HG03097 (cell line): ENCODE data around the gene CLDN6.
A peak's percentile ranks its signal among the peaks of the same experiment; 100 is the strongest.

Experiments used
- ATAC-seq: cut with Tn5 transposase; IDR thresholded peaks from one replicate; pipeline ENCODE4 v1.9.1; 2021; ENCODE audit not compliant: unreplicated experiment, low FRiP score

CLDN6 gene

DNA sequence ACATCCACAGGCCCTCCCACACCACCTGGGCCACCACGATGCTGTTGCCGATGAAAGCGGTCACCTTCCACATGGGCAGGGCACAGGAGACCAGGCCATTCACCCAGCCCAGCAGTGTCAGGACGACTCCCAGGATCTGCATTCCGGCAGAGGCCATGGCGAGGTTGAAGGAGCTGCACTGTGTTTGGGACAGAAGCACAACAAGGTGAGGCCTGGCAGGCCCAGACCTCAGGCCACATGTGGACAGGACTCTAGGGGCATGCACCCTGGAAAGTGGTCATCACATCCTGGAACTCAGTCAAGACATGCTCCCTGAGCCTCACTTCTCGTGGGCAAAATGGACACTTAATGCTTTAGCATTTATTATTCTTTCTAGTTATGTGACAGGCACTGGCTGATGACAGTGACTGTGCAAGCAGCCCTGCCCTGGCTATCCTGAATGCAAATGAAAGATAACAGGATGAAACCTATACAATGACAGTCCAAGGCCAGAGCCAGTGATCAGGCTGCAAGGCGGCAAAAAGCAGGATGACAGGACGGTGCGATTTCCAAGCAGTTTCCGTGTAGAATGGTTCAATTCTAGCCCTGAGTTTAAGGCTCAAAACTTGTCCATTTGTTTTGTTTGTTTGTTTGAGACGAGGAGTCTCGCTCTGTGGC, 2.0 kb downstream of the CLDN6 start:
- no peak for ATAC-seq

DNA sequence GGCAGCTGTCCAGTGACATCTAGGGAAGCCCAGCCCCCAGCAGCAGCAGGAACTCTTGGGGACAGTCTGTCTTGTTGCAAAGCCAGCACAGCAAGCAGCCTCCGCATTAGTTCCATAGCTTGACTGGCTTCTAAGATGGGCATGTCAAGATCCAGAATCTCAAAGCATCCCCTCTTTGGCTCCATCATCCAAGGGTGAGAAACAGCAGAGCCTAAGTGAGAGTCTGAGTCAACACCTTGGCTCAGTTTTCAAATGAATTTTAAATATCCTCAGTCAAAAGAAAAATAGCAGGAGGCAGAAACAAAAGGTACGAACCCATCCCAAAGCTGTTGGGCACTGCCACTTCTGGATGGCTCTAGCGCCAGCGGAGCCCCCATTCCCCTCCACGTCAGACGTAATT, 3.0 kb downstream of the CLDN6 start:
- ATAC-seq, result no peak

DNA sequence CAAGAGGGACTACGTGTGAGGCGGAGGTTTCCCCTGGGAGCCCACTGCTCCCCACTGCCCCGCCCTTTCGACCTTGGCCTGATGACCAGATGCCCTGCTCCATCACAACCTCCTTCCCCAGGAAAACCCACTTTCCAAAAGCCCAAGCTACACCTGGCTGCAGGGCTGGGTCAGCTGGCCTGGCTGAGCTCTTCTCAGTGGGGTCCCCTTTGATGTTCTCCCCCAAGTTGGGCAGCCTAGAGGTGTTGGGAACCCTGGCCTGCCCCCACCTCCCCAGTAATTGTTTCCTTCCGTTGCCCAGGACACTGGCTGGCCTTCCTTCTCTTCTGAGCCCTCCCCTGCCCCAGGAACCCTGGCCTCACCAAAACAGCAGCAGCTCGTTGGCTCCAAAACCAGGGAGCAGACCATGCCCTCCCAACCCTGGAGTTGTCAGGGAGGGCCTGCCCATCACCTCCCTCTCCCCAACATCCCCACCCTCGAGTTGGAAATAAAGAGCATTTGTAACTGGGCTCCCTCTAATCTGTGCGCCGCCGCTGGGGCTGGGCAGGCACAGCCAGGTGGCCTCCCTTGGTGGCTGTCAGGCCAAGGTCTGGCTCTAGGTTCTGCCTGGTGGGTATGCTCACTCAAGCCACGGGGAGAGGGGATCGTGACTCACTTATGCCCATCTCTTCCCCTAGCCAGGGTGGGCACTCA, 3.8 kb downstream of the CLDN6 start:
- ATAC-seq, result no peak

DNA sequence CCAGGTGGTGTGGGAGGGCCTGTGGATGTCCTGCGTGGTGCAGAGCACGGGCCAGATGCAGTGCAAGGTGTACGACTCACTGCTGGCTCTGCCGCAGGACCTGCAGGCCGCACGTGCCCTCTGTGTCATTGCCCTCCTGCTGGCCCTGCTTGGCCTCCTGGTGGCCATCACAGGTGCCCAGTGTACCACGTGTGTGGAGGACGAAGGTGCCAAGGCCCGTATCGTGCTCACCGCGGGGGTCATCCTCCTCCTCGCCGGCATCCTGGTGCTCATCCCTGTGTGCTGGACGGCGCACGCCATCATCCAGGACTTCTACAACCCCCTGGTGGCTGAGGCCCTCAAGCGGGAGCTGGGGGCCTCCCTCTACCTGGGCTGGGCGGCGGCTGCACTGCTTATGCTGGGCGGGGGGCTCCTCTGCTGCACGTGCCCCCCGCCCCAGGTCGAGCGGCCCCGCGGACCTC, 4.5 kb downstream of the CLDN6 start:
- ATAC-seq, result no peak

DNA sequence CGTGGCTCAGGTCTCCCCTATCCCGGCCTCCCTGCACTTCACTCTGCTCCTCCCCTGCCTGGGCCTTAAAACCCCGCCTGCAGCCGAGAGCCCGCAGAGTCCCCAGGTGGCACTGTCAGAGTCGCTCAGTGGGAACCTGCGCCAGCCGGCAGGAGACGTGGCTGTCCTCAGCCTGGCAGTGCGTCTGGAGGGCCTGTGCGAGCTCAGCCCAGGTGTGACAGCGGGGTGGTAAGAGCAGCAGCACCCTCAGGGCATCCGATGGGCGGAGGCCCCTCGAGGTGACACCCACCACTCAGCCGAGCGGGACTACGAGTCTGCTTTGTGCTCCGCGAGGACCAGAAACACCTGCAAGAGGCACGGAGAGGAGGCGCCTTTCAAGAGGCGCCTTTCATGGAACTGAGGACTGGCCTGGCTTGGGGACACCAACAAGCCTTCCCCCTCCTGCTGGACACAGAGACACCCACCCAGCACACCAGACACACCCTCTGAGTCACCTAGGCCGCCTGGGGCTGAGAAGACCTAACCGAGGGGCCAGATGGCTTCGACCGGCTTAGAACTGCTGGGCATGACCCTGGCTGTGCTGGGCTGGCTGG, 5.1 kb downstream of the CLDN6 start, which contains the start of gene CLDN9:
TSS of gene CLDN9 (plus strand) at position 96 of the 593 bp plus-strand sequence. CDS start at position 536, 440 bp downstream.
- no peak for ATAC-seq

DNA sequence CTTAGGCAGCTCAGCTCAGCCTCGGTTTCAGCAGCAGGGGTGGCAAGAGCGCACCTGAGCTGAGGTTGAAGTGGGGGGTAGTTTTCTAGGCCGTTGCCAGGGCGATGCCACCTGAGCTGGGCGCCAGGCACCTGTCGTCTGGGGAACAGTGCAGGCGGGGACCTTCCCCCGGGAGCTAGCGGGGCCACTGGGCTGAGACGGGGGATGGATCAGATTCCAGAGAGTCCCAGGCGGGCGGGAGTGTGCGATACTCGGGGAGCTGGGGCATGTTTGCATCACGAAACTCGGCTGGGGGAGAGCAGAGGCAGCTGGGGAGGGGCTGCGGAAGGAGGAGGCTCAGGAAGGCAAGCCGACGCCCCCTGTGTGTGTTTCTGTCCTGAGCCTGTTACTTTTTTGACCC, 5.7 kb downstream of the CLDN6 start:
- no peak for ATAC-seq

DNA sequence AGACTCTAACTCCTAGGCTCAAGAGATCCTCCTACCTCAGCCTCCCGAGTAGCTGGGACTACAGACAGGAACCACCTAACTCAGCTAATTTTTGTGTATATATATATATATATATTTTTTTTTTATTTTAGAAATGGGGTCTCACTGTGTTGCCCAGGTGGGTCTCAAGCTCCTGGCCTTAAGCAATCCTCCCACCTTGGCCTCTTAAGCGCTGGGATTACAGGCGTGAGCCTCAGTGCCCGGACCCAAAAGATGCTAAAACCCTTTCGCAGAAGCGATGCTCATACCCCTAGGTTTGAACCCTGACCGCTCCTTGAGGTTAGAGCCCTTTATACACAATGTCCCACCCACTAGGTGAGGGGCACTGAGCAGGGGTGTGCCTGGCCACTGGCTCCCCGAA, 7.5 kb downstream of the CLDN6 start:
- ATAC-seq, result no peak

DNA sequence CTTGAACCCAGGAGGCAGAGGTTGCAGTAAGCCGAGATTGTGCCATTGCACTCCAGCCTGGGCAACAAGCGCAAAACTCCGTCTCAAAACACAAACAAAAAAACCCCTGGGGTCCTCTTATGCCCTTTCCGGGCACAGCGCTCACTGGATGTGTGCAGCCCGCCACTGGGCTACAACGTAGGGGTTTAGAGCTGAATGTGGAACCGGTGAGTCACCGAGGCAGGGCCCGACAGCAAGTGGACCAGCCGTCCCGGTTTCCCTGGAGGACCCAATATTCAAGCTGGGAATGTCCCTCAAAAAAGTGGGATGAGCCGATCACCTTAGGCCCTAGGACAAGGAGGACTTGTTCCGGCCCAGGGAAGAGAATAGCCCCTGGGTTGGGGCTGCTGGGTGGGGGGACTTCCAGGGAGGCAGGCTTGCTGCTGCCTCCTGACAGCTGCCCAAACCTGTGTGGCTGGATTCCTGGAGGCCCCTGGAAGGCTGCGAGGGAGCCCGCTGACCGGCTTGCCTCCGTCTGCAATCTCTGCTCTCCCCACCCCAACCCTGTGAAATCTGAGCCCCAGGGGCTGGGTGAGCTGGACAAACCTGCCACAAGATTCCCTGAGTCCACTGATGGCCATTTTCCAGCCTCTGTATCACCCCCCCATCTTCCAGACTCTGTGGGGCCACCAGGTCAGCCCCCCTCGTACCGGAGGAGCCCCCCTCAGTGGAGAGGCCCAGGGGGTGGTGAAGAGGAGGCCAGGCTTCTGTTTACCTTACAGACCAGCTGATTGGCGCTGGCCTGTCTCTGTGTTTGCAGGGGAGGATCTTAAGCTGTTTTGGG, 8.2 kb downstream of the CLDN6 start:
- ATAC-seq, result no peak

DNA sequence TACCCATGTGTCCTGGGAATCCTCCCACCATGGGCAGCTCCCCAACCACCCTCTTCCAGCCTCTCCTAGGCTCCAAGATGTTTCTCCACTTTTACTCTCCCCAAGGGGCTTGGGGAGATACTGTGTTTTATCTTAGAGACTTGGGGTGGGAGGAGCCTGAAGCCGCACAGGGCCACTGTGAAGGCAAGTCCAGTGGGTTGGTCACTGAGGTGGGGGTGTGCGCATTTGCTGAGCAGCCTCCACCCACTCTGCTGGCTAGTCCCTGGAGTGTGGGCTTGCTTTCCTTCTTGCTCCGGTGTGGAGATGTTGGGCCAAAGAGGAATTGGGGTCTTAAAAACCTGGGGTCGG, 9.3 kb downstream of the CLDN6 start:
- no peak for ATAC-seq

DNA sequence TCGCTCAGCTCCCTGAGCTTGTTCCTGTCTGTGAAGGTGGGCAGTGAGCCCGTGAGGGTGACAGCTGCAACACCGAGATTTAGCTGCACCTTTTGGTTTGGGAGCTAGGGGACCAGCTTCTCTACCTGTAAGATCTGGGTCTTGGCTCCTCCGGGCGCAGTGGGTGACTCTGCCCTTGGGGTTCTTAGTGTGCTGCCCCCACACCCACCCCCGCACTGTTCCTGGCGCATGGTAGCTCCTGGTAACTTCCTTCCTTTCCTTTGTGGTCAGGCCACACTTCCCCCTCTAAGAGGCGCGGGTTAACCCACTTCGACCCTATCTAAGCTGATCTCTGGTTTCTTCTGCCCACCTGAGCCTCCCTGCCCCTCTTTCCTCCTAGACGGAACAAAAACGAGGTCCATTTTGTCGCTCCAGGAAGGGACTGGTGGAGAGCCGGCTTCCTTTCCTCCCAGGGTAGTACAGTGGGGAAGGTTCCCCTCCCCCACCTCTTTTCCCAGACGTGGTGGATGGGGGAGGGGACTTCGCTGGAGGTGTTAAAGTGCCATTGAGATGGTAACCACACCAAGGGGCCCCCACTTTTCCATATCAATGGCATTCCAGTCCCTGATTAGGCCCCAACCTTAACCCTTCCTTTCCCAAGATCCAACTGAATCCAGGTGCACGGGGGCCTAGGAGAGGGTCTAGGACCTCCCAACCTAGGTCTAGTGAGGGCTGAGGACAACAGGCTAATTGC, 9.9 kb downstream of the CLDN6 start:
- no peak for ATAC-seq

DNA sequence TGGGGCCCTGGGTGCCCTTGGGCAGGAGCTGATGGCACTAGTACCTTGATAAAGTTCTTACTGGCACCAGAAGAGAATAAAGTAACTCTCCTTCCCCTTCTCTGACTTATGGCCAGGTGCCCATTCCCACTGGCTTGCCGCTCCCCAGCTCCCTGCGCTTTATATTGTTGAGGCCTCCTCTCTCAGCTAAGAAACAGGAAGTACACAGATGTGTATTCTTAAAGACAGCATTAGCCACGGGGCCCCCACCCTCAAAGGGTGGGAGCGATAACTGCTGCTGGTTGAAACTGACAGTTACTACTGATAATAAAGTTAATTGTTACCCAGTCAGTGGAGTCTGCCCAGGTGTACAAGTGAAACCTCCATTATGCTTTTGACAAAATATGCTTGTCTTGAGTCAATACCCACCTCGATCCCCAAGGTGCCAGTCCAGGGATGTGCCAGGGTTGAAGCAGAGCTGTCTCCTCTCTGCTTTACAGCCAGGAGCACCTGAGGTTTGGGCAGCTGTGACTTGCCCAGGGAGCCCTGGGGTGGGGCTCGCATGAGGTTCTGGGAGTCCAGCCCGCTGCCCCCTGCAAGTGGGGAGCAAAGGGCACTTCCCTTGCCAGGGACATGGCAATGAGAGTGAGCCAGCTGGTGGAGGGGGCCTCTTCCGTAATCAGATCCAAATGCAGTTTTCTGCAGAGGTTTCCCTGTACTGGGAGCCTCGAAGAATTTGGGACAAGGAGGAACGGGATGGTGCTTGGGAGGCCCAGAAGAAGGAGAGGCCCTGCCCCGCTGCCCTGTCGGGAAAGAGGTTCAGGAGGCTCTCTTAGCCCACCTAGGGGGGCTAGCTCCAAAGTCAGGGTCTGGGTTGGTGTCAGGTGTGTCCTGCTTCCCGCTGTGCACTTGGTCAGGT, 10.7 kb downstream of the CLDN6 start:
- ATAC-seq, result no peak

DNA sequence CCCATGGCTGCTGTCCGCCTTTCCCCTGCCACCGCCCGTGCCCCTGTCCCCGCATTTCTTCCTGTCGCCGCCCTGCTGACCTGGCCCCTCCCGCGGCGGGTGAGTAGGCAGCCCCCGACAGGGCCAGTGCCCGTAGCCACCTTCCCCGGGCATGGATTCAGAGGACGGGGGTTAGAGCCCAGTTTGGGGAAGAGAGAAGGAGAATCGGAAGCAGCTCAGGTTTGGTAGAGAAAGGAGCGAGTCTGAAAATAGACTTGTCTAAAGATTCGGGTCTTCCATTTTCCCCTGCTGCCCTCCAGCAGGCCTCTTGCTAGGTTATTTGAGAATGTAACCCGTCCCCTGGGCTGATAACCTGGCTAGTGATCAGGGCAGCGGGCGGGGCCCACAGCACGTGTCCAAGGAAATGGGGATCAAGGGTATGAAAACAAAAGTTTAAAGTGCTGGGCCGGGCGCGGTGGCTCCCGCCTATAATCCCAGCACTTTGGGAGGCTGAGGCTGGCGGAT, 13.2 kb downstream of the CLDN6 start:
- no peak for ATAC-seq

DNA sequence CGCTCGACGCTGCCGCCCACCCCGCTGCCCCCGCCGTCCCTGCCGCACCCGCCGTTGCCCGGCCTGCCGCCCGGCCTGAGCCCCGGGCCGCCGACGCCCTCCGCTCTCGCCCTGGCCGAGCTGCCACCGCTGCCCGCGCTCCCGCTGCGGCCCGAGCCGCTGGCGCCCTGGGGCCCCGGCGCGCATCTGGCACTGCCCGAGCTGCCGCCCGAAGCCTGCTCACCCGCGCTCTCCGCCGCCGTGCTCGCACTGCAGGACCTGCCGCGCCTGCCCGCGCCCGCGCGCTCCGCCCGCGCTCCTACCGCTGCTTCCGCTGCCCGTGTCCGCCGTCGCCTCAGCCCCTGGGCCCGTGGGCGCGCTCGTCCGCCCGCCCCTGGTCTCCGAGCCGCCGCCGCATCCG, 13.7 kb downstream of the CLDN6 start:
- peak; percentile 16 for ATAC-seq

DNA sequence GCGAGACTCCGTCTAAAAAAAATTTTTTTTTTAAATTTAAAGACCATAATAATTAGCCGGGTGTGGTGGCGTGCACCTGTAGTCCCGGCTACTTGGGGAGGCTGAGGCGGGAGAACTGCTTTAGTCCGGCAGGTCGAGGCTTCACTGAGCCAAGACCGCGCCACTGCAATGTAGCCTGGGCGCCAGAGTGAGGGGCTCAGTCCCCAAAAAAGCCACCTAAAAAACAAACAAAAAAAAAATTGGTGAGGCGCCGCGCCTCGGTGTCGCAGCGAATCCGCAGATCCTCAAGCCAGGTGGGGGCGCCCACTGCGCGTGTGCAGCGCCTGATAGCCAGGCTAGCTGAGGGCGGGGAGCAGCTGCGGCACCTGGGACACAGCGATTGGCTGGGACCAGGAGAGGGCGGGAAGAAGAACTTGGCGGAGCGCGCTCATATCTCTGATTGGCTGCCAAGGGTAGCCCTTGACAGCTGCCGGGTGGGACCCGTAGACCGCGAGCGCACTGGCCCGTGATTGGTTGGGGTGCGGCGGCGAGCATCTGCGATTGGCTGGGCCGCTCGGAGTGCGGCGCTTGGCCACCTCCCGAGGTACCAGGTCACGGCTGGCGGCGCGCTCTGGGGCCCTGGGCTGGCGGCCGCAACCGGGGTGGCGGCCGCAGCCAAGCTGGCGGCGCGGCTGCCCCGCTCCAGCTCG, 14.3 kb downstream of the CLDN6 start:
- peak; percentile 91 for ATAC-seq

DNA sequence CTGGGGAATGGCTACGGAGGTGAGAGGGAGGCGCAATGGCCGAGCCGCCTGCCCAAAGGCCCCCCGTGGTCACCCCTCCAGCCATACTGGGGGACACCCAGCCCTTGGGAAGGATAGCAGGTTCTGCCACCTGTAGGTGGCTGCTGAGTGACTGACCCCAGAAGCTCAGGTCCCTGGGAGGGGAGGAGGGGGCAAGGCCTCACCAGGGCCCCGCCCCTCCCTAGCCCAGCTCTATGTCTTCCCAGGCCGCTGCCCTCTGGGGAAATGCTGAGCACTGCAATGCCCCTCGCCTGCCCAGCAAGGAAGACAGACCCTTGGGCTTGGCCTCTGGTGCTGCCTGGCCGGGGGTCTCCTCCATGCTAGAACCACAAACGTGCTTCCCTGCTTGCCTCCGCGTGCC, 16.7 kb downstream of the CLDN6 start:
- ATAC-seq, result no peak

DNA sequence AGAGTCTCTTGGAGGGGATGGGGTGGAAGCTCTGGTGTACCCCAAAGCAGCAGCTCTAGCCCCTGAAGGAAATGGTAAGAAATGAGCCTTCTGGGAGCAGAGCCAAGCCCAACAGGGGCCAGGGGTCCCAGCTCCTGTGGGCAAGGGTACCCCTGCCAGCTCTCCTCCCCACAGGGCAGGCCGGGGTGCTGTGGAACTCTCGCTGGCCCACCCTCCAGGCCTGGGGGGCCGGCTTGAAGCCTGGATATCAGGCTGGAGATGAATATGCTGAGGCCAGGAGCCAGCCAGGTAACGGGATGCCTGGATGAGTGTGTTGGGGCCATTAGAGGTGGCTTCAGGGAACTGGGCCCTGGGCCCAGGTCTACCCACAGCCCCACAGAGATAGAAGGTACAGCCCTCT, 17.4 kb downstream of the CLDN6 start:
- no peak for ATAC-seq

DNA sequence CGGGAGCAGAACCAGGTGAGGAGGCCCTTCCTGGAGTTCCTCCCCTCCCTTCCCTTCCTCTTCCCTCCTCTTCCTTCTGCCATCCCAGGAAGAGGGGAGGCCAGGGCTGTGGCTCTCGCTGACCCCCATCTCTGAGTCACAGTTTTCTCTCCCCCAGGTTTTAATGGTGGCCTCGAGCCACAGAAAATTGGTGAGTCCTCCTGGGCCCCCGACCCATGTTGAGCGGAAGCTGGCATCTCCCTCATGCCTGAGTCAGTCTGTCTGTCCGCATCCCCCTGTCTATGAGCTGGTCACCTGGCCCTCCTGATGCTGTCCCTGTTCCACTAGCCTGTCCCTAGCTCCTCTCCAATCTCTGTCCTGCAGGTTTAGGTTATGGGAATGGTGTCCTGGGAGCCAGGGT, 18.1 kb downstream of the CLDN6 start:
- ATAC-seq, result no peak

DNA sequence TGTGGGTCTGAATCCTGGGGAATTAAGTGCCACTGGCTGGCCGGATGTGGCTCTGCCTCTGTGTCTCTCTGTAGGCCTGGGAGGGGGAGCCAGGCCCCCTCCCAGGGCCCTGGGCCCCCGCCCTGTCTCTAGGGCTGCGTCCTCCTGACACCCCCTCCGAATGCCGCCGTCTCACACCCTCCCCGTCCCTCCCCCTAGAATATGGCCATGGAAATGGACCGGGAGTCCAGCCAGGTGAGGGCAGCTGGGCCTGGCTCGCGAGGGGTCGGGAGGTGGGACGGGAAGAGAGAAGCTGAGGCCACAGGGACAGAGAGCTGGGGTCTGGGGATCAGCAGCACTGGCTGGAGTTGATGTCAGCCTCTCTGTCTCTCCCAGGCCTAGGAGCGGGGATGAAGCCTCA, 21.7 kb downstream of the CLDN6 start:
- no peak for ATAC-seq
